ENCODE results near the gene ARHGAP19.
A peak's percentile ranks its signal among the peaks of the same experiment; 100 is the strongest.

The ARHGAP19 gene, protein sequence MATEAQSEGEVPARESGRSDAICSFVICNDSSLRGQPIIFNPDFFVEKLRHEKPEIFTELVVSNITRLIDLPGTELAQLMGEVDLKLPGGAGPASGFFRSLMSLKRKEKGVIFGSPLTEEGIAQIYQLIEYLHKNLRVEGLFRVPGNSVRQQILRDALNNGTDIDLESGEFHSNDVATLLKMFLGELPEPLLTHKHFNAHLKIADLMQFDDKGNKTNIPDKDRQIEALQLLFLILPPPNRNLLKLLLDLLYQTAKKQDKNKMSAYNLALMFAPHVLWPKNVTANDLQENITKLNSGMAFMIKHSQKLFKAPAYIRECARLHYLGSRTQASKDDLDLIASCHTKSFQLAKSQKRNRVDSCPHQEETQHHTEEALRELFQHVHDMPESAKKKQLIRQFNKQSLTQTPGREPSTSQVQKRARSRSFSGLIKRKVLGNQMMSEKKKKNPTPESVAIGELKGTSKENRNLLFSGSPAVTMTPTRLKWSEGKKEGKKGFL

DNA sequence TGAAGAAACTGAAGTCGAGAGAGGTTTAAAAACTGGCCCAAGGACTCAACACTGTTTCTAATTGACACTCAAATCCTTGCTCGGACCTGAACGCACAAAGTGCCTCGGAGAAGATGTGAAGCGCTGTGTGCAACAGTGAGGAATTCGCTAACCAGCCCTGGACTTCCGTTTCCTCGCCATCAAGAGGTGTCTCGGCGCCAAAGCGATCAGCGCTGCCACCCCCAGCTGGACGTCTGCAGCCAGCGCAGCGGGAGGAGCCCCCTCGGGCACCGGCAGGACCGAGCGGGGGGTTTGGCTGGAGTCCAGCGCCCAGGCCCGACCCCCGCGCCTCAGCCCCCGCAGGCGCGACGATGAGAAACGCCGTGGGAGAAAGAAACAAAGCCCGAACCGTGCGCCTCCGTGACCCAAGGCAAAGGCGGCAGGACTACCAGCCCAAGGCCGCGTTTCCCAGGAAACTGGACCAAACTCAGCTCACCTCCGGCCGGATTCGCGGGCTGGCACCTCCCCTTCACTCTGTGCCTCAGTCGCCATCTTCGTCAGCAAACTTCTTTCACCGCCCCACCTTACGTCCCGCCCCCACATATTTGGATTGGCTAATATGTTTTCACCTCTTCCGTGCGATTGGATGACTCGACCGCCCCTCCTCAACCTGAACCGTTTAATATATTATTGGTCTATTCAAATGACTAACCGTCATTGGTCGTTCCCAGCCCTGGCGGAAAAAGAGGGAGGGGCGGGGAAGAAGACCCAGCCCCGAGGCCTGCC is at the start of gene ARHGAP19:
TSS of gene ARHGAP19 (minus strand) at position 541 of the 765 bp plus-strand sequence. CDS start at position 531, 10 bp downstream.
- DNase-seq, result peak; percentile 99

- no peak for DNase-seq
Measured at GRCh38 chr10:97341416-97341815, 49.0 kb upstream of the ARHGAP19 start.

GRCh38 chr10:97338041-97338440 is 45.6 kb upstream of the ARHGAP19 start:
- DNase-seq, result no peak

- DNase-seq, result no peak
Measured at GRCh38 chr10:97336942-97337831, 44.8 kb upstream of the ARHGAP19 start.

DNA sequence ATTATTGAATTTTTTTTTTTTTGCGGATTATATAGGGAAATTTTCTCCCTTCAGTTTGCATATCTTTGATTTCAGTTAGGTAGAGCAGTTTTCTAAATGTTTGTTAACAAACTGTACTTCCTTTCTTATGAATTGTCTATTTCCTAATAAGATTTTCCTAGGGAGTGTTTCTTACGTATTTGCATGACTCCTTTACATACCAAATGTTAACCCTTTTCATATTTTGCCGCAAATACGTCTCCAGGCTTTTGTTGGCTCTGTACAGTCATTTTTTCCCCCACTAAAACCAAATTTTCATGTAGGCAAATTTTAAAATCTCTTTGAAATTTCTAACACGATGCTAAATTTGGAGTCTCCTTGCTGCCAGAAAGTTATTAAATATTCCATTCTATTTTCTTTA is 44.0 kb upstream of the ARHGAP19 start:
- no peak for DNase-seq

- no peak for DNase-seq
Measured at GRCh38 chr10:97336006-97336405, 43.6 kb upstream of the ARHGAP19 start.

DNA sequence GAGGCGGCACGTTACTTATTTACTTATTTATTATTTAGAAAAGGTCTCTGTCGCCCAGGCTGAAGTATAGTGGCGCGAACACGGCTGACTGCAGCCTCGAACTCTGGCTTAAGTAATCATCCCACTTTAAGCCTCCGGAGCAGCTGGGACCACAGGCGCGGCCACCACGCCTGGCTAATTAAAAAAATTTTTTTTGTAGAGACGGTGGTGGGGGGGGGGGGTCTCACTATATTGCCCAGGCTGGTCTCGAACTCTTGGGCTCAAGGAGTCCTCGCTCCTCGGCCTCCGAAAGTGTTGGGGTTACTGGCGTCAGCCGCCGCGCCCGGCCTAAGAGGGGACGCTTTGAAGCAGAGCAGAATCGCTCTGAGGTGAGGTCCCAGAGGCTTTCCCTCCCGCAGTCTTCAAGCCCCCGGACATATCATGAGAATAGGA is 42.8 kb upstream of the ARHGAP19 start:
- no peak for DNase-seq

- peak; percentile 92 for DNase-seq
Measured at GRCh38 chr10:97334370-97335175, 42.1 kb upstream of the ARHGAP19 start, which contains the start of gene FRAT2. TSS of gene FRAT2 (minus strand) at chr10:97334729. CDS start at chr10:97334572, 157 bp downstream.

DNA sequence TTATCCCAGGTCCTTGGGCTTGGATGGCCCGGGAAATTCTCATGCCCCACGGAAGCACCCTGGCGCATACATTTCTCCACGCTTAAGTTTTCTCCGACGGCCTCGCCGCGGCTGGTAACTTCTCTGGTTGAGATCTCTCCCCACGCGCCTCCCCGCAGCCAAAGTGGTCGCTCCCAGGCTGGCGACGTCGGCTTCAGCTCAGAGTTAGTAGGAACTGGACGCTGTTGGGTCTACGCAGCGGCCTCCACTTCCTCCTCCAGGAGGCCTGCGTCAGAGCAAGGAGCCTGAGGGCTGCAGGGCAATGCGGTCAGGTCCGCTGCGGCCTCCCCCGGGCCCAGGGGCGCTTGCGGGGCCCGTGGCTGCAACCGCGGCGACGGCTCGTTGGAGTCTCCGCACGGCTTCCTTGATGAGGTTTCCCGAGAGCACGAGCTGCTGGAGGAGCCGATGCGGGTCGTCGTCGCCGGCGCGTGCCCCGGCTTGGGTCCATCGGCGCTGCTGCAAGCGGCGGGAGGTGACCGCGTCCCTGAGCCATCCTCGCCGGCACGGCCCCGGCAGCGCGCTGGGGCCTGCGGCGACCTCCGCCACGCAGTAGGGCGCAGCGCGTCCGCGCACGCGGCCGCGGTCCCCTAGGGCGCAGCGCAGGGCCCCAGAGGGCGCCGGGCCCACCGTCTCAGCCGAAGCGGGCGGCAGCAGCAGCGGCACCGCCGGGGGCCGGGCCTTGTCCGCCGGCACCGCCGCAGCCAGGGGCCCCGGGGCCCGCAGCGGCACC is 41.3 kb upstream of the ARHGAP19 start:
- DNase-seq, result no peak

GRCh38 chr10:97333351-97333600 is 40.8 kb upstream of the ARHGAP19 start:
- peak; percentile 47 for DNase-seq

DNA sequence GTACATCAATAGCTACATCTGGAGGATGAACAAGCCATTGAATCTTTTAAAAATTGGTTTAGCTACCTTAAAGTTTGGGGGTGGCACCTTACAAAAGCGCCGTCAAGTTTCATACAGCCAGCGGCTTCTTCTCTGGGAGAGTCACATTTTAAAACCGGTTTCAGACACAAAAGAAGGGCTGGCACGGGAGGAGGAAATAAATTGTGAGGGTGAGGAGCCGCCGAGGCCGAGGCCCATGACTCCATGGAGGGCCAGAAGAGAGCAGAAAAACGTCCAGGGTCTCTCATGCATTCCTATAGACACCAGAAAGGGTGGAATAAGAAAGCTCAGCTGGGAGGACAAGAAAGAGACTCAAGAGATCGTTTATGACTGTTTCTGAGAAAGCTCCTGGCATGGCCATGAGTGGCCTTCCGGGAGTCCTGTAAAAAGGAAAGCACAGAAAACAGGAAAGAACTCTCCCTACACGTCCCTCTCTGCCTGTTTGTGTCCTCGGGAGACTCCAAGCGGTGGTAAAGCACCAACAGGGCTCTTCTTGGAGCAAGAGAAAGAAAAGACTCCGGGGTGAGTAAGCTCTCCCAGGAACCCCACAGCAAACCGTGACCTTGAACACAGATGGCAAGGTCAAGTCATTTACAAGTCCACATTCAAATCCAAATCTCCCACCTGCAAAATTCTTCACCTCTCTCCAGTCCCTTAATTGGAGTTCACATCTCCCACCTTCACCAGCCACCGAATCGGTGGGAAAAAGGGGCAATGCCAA is 40.3 kb upstream of the ARHGAP19 start:
- peak; percentile 77 for DNase-seq

DNA sequence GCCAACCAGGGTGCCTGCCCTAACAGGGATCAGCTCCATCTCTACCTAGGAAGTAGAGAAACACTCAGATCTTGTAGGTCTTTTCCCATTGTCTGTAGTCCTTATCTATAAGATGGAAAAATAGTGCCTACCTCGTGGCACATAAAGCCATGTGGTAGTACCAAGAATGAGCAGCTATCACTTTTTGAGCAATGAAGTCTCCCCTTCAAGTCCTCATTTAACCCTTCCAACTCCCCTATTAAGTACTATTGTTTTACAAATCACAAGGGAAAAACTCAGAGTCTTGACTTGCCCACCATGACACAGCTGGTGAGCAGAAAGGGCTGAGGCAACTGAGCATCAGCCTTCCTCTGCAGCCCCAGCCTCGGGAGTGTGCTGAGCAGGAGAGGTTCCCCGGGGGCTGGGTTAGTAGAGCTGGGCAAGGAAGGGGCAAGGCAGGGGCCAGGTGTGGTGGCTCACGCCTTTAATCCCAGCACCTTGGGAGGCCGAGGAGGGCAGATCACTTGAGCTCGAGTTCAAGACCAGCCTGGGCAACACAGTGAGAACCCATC is 38.8 kb upstream of the ARHGAP19 start:
- no peak for DNase-seq

GRCh38 chr10:97329766-97330165 is 37.3 kb upstream of the ARHGAP19 start:
- DNase-seq, result no peak

GRCh38 chr10:97328646-97329453 is 36.4 kb upstream of the ARHGAP19 start:
- no peak for DNase-seq

DNA sequence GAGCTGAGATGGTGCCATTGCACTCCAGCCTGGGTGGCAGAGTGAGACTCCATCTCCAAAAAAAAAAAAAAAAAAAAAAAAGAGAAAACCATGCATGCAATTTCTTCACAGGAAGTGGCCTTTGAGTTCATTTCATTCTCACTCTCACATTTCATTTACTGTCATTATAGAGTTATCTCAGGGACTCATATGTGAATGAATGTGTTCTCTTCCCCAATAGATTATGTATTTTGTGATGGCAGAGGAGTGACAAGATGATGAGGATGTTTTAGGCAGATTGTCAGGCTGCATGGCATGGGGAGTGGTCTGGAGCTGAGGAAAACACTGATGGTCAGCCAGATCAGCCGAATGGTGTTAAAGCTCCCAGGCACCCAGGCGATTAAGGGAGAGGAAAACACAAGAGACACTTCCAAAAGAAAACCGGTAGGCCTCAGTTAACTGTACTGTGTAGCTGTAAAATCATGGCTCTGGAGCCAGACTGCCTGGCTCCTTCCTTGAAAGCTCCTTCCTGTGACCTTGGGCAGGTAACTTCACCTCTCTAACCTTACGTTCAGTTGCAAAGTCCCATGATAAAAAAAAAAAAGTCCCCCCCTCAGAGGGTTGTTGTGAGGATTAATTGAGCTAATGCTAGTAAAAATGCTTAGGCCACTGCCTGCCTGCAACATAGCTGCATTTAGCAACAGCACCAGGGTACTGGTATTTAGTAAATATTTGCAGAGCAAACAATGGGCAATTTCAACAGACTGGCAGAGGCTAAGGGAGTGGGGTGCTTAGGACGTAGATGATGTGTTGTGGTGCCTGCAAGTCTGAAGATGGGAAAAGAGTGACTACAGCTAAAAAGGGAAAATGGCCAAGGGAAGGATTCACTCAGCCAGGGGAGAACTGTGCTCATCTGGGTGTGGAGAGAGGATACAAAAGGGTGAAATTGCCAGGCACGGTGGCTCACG is 35.2 kb upstream of the ARHGAP19 start:
- DNase-seq, result no peak

DNA sequence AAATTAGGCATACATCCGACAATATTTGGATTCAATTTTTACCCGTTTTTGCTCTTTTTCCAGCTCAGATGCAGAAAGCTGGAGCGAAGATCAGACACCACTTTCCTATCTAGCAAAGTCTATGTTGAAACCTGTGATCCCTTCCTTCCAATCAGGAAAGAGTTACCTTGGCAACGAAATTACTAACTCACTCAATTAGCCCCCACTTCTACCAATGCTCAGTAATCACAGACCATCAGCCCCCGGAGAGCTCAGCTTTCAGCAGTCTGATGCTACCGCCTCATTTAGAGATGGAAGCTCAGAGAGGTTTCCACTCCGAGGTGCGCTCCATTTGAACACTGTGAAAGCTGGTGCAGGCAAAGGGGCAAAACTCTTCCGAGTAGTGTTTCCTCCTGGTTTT is 33.3 kb upstream of the ARHGAP19 start:
- no peak for DNase-seq

GRCh38 chr10:97323501-97323900 is 31.1 kb upstream of the ARHGAP19 start:
- DNase-seq, result no peak

DNA sequence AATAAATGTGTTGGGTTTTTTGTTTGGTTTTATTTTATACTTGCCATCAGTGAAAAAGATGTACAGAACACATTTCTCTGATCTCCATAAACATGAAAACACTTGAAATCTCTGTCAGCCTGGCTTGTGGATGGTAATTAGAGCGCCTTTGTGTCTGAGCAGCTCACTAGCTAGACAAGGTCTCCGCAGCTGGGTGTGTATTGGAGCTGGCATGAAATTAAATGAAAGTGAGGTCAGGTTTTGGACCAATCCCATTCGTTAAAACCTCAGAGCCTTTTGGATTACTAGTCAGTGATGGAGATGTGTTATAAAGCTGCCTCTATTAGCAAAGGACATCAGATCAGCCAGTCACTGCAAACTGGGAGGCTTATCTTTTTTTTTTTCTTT is 29.4 kb upstream of the ARHGAP19 start:
- no peak for DNase-seq
